Mucosa of descending colon (tissue), 3 donors: ENCODE data around the gene TSPAN5. TPM values are rescaled to one million over a fixed set of nuclear protein-coding genes. Genes with fewer than 3 reads are reported as not detected.

Source experiments
- ATAC-seq: fragments of 200-7000 bp; cut with Tn5 transposase; one replicate; pipeline ENCODE4 v1.9.1; 2020; ENCODE audit warnings: mild to moderate bottlenecking, moderate library complexity
- DNase-seq, 3 donors: peaks; one replicate each; pipeline ENCODE4 v3.0.0-alpha.2; 2020
- H3K36me3 ChIP-seq: fragments of 200-600 bp; one replicate; pipeline ENCODE4 v1.8.0; 2021; ENCODE audit warnings: low read depth, mild to moderate bottlenecking
- H3K4me1 ChIP-seq: fragments of 200-600 bp; one replicate; pipeline ENCODE4 v1.8.0; 2021; ENCODE audit warnings: low read depth, mild to moderate bottlenecking
- H3K4me3 ChIP-seq: fragments of 200-600 bp; one replicate; pipeline ENCODE4 v1.8.0; 2021; ENCODE audit warnings: mild to moderate bottlenecking
- H3K9me3 ChIP-seq: fragments of 200-600 bp; one replicate; pipeline ENCODE4 v1.8.0; 2021; ENCODE audit warnings: mild to moderate bottlenecking
- CTCF ChIP-seq: fragments of 200-600 bp; IDR thresholded peaks from one replicate; pipeline ENCODE4 v1.8.0; 2022; ENCODE audit warnings: antibody characterized with exemption, mild to moderate bottlenecking
- intact Hi-C, 2 donors: fragments of 100-400 bp; cut with DNase I in 1 of 2; cut with micrococcal nuclease in 1 of 2; formaldehyde crosslinking; loops; one replicate each; pipeline versions ENCODE4 v1.11.0 to v1.11.1; 2022; cut with DNase I, micrococcal nuclease
- total RNA-seq, 3 donors: library from RNA; stranded (reverse); fragmentation: NEBNext Ultra II Directional in 2 of 3; extraction: Animal tissue kit (Norgen Biotek cat#: 25700) in 2 of 3; gene quantifications; one replicate each; pipeline versions ENCODE4 v1.2.1 to v1.2.4, GENCODE V29; 2021 to 2023
- donor health status: DM: no; HTN: no; CAD: no; lungs with moderate emphysema.
- donor health status: DM: no; HTN: no; CAD: no.
- donor health status: DM: no; HTN: yes; CAD: no.

The TSPAN5 gene
- total RNA-seq, 3 donors from 2014 or later, result 3.9 to 11.8 (median 4.9) TPM

GRCh38 chr4:98672583-98673287 is 14.3 kb upstream of the TSPAN5 start:
- DNase-seq (no peak), ATAC-seq (no peak)
- intact Hi-C loops, result no loop called here
- TF ChIP-seq CTCF, result no peak
- Histone ChIP-seq H3K4me1 (no peaks in the 10 kb centered on the region), H3K36me3 (no peaks in the 10 kb centered on the region), H3K9me3 (no peaks in the 10 kb centered on the region), H3K4me3 (no peak overlapping the region)

- no peak for DNase-seq
Observed at GRCh38 chr4:98671131-98671530, 12.7 kb upstream of the TSPAN5 start.

GRCh38 chr4:98670186-98670585 is 11.8 kb upstream of the TSPAN5 start:
- ATAC-seq, result no peak
- Histone ChIP-seq H3K36me3 (no peaks in the 10 kb centered on the region), H3K4me3 (no peak overlapping the region), H3K9me3 (no peaks in the 10 kb centered on the region), H3K4me1 (no peaks in the 10 kb centered on the region)
- TF ChIP-seq CTCF, result no peak
- DNase-seq, result no peak
- intact Hi-C loops, result no loop called here

More at GRCh38 chr4:98671131-98671530, 12.7 kb upstream of the TSPAN5 start:
- H3K9me3 ChIP-seq, result no peaks in the 10 kb centered on the region
- intact Hi-C loops, result no loop called here
- no peaks in the 10 kb centered on the region for H3K36me3 ChIP-seq
- no peak for ATAC-seq
- no peak overlapping the region for H3K4me3 ChIP-seq
- TF ChIP-seq CTCF, result no peak
- no peaks in the 10 kb centered on the region for H3K4me1 ChIP-seq

- no peaks in the 10 kb centered on the region for H3K9me3 ChIP-seq
- ATAC-seq, result no peak
- DNase-seq, result no peak
- TF ChIP-seq CTCF, result no peak
- H3K4me1 ChIP-seq, result no peaks in the 10 kb centered on the region
- H3K36me3 ChIP-seq, result no peaks in the 10 kb centered on the region
- intact Hi-C loops, result no loop called here
- no peak overlapping the region for H3K4me3 ChIP-seq
Observed at GRCh38 chr4:98669577-98669976, 11.2 kb upstream of the TSPAN5 start.

GRCh38 chr4:98664959-98665358 is 6.5 kb upstream of the TSPAN5 start:
- H3K4me3 ChIP-seq, result no peak overlapping the region
- no peaks in the 10 kb centered on the region for H3K36me3 ChIP-seq
- H3K4me1 ChIP-seq, result no peaks in the 10 kb centered on the region
- ATAC-seq (no peak), DNase-seq (no peak)
- TF ChIP-seq CTCF, result no peak
- no peaks in the 10 kb centered on the region for H3K9me3 ChIP-seq
- intact Hi-C loops, result no loop called here
